ENCODE measurements around the gene SLC22A1.

- TF ChIP-seq CTCF (IDR thresholded peaks at IDR 0.05): no peak
- no peak for TF ChIP-seq POLR2A (IDR thresholded peaks at IDR 0.05)
Measured at GRCh38 chr6:160190081-160190480, 68.5 kb downstream of the SLC22A1 start.

Measured in breast epithelium (tissue), 3 donors.